Measurements from ENCODE around the gene NLRP5. TPM values are rescaled to one million over a fixed set of nuclear protein-coding genes. Genes with fewer than 3 reads are reported as not detected.
A peak's percentile ranks its signal among the peaks of the same experiment; 100 is the strongest.

Gene NLRP5
- total and polyA plus RNA-seq, 2 donors from 2014 or later, result not detected

- Histone ChIP-seq H3K4me3 (ENCODE audit: low read length in 3 of 3) (no peak overlapping the region), H3K4me1 (ENCODE audit: control insufficient read depth in 2 of 3, insufficient read depth in 2 of 3, low read depth in 1 of 3, low read length in 3 of 3) (no peaks in the 10 kb centered on the region), H3K9me3 (ENCODE audit: control insufficient read depth in 2 of 3, insufficient read depth in 1 of 3, low read length in 3 of 3) (no peaks in the 10 kb centered on the region), H3K36me3 (ENCODE audit: control insufficient read depth in 2 of 3, insufficient read depth in 3 of 3, low read length in 3 of 3) (no peaks in the 10 kb centered on the region), H3K27me3 (ENCODE audit: control insufficient read depth, insufficient read depth, low read length) (no peaks in the 10 kb centered on the region), H3K27ac (ENCODE audit: low read depth in 2 of 2, low read length in 2 of 2) (no peak overlapping the region), H3K9ac (ENCODE audit: low read length in 3 of 3) (no peak overlapping the region)
- intact Hi-C loops (cut with DNase I), result no loop called here
- TF ChIP-seq CTCF (IDR thresholded peaks at IDR 0.05; ENCODE audit: borderline replicate concordance, extremely low read depth, insufficient read depth), result no peak
- FAIRE-seq (no peak), DNase-seq (no peak)
These were observed 40.2 kb downstream of the NLRP5 start for GRCh38 chr19:56026769-56027168.

GRCh38 chr19:56053596-56053995 is 67.0 kb downstream of the NLRP5 start:
- TF ChIP-seq CTCF (IDR thresholded peaks at IDR 0.05; ENCODE audit: borderline replicate concordance, extremely low read depth, insufficient read depth), result no peak
- intact Hi-C loops (cut with DNase I), result no loop called here
- Histone ChIP-seq H3K9ac (ENCODE audit: low read length in 3 of 3) (no peak overlapping the region), H3K4me3 (ENCODE audit: low read length in 3 of 3) (no peak overlapping the region), H3K36me3 (ENCODE audit: control insufficient read depth in 2 of 3, insufficient read depth in 3 of 3, low read length in 3 of 3) (no peaks in the 10 kb centered on the region), H3K4me1 (ENCODE audit: control insufficient read depth in 2 of 3, insufficient read depth in 2 of 3, low read depth in 1 of 3, low read length in 3 of 3) (no peaks in the 10 kb centered on the region), H3K27me3 (ENCODE audit: control insufficient read depth, insufficient read depth, low read length) (no peaks in the 10 kb centered on the region), H3K27ac (ENCODE audit: low read depth in 2 of 2, low read length in 2 of 2) (no peak overlapping the region), H3K9me3 (ENCODE audit: control insufficient read depth in 2 of 3, insufficient read depth in 1 of 3, low read length in 3 of 3) (no peaks in the 10 kb centered on the region)
- FAIRE-seq (no peak), DNase-seq (no peak)

- no peak for FAIRE-seq
- intact Hi-C loops (cut with DNase I), result no loop called here
- H3K36me3 ChIP-seq (ENCODE audit: control insufficient read depth in 2 of 3, insufficient read depth in 3 of 3, low read length in 3 of 3), result no peaks in the 10 kb centered on the region
These were observed 79.8 kb downstream of the NLRP5 start for GRCh38 chr19:56066152-56067023.

More at GRCh38 chr19:56066152-56067023, 79.8 kb downstream of the NLRP5 start:
- no peaks in the 10 kb centered on the region for H3K9me3 ChIP-seq (ENCODE audit: control insufficient read depth in 2 of 3, insufficient read depth in 1 of 3, low read length in 3 of 3)
- H3K9ac ChIP-seq (ENCODE audit: low read length in 3 of 3), result no peak overlapping the region
- H3K4me1 ChIP-seq (ENCODE audit: control insufficient read depth in 2 of 3, insufficient read depth in 2 of 3, low read depth in 1 of 3, low read length in 3 of 3), result peaks cover 0 to 6% (median 0%) of the 10 kb centered on the region in 3 donors
- TF ChIP-seq CTCF (IDR thresholded peaks at IDR 0.05; ENCODE audit: borderline replicate concordance, extremely low read depth, insufficient read depth), result peak; percentile 77
- peak overlapping the region in 1 of 3 donors; percentile 32 for H3K4me3 ChIP-seq (ENCODE audit: low read length in 3 of 3)
- no peak overlapping the region for H3K27ac ChIP-seq (ENCODE audit: low read depth in 2 of 2, low read length in 2 of 2)
- no peaks in the 10 kb centered on the region for H3K27me3 ChIP-seq (ENCODE audit: control insufficient read depth, insufficient read depth, low read length)
- DNase-seq, result peak; percentile 76 to 89 (median 77)

Data from kidney (tissue), 14 donors.